ENCODE measurements around the gene CCNY.

The CCNY gene

DNA sequence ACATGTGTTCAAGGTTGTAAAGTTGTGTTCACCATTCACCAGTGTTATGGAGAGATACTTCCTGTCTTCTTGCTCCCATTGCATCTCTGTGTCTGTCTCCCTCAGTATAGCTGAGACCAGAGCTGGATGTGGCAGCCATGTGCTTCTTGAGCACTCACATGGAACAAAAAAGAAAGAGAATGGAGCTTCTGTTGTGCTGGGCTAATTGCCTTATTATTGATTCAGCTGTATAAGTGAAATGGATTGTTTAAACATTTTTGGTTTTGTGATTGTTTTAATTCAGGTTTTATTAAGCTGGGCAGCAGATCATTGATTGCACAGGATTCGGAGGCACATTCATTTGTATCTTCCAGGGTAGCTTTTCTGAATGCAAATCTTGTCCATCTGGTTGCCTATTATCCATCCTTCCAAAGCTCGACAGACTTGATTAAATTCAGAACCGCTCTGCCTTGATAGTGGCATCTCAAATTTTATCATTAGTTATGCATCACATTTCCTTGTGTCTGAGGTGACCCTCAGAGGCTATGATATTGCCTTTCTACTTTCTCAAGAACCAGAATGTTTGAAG, 119.9 kb downstream of the CCNY start:
- TF ChIP-seq POLR2A (IDR thresholded peaks at IDR 0.05; ENCODE audit: low read depth, low read length): no peak
- DNase-seq (ENCODE audit: insufficient read length, low spot score) (no peak), FAIRE-seq (no peak)

DNA sequence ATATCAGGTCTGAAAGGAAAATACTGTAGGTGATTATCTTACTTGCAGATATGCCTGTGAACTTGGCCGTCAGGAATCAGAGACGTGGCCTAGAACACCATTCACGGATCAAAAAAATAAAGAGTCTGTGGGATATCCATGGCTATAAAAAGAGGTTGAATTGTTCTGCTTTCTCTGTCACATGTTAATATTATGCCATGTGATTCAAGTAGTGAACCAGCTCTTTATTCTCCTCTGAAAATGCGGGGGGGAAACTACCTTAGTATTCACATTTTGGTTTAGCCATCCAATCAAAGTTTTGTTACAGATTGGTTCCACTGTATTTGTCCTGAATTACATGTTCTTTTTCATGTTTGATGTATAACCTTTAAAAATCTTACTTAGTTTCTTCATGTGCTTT, 120.5 kb downstream of the CCNY start:
- no peak for DNase-seq (ENCODE audit: insufficient read length, low spot score)
- TF ChIP-seq POLR2A (IDR thresholded peaks at IDR 0.05; ENCODE audit: low read depth, low read length): no peak
- no peak for FAIRE-seq

DNA sequence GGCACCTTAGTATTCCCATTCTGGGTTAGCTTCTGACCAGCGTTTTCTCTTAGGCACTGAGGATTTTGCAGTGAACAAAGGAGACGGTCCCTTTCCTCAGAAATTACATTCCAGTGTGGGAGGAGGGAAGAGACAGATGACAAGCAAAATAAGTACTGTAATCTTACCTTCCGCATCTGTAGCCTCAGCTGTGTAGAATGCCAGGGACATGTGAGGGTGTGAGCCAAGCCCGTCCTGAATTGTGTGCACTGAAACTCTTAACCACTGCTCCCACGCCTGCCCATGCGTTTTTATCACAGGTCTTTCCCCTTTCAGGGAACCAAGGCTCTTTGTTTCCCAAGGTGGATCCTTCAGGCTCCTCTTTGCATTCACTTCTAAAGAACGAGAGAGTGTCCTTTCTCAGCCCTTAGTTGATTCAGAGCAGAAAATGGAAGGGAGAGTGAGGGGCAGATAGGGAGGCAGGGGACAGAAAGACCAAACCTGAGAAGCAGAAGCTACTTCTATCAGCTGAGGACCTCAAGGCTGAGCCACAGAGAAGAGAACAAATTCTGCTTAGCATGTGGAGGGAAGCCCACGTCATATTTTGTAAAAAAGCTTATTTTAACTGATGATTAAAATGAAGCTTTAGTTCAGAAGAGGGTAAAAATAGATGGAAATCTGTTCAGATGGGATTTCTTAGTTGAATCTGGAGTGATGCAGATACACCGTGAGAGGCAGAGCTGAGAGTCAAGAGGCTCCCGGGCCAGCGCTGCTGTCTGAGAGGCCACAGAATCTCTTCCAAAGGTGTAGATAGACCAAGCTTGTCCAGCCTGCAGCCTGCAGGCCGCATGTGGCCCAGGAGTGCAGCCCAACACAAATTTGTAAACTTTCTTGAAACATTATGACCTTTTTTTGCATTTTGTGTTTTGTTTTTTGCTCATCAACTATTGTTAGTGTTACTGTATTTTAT, 122.5 kb downstream of the CCNY start:
- DNase-seq (ENCODE audit: insufficient read length, low spot score): no peak
- no peak for FAIRE-seq
- no peak for TF ChIP-seq POLR2A (IDR thresholded peaks at IDR 0.05; ENCODE audit: low read depth, low read length)

DNA sequence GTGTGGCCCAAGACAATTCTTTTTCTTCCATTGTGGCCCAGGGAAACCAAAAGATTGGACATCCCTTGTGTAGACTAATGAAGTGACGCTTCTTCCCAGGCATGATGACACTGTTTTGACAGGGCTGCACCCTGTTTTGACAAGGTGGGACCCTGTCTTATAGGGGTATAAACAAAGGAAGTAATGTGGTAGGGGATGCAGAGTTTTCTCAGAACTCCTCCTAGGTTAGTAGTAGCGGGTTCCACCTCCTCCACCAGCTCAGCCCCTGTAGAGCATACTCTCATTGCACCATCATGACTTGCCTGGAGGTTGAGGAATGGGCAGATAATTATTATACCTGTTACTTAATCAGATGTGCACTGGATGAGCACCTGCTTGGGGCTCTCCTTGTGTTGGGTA, 123.1 kb downstream of the CCNY start:
- FAIRE-seq (no peak), DNase-seq (ENCODE audit: insufficient read length, low spot score) (no peak)
- no peak for TF ChIP-seq POLR2A (IDR thresholded peaks at IDR 0.05; ENCODE audit: low read depth, low read length)

DNA sequence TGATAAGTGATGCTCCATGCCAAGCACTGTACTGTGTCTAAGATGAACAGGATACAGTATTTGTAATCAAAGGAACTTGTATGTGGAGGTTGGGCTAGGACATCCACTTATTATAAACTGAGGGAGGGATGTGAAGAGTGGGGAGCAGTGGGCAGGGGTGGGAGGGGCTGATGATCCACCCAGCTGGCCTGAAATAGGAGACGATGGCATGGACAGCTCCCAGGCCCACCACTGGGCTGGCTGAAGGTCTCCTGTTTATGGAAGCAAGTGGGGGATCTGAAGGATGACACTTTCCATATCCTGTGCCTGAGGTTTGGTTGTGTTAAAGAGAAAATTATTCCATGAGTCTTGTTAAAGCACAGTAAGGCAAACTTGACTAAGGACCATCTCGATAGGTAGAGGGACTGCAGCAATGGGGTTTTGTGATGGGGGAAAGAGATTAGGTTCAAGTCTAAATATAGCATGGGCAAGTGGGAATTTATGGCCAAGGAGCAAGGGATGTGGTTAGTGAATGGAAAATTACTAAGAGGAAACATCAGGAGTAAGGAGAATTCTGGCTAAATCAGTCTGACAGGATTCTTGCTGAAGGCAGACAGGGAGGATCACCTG, 124.6 kb downstream of the CCNY start:
- TF ChIP-seq POLR2A (IDR thresholded peaks at IDR 0.05; ENCODE audit: low read depth, low read length): no peak
- DNase-seq (ENCODE audit: insufficient read length, low spot score): no peak
- no peak for FAIRE-seq

DNA sequence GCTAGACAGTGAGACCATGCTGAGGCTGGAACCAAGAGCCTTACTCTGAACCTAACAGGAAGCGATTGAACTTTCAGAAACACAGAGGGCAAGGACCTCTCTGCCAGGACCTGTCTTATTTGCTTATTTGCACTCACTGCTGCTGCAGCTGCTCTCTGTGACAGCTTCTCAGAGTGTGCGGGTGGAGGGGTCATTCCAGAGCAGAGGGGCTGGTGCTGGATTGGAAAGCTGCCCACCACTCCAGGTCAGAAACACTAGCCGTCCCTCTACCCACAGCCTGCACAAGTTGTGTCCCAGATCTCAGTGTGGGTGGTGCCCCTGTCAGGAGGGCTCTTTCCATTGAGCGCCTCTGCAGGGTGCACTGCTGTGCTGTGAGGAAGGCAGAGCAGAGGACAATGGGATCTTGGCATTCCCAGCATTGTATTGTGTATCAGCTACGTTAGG, 126.2 kb downstream of the CCNY start:
- no peak for DNase-seq (ENCODE audit: insufficient read length, low spot score)
- no peak for FAIRE-seq
- no peak for TF ChIP-seq POLR2A (IDR thresholded peaks at IDR 0.05; ENCODE audit: low read depth, low read length)

DNA sequence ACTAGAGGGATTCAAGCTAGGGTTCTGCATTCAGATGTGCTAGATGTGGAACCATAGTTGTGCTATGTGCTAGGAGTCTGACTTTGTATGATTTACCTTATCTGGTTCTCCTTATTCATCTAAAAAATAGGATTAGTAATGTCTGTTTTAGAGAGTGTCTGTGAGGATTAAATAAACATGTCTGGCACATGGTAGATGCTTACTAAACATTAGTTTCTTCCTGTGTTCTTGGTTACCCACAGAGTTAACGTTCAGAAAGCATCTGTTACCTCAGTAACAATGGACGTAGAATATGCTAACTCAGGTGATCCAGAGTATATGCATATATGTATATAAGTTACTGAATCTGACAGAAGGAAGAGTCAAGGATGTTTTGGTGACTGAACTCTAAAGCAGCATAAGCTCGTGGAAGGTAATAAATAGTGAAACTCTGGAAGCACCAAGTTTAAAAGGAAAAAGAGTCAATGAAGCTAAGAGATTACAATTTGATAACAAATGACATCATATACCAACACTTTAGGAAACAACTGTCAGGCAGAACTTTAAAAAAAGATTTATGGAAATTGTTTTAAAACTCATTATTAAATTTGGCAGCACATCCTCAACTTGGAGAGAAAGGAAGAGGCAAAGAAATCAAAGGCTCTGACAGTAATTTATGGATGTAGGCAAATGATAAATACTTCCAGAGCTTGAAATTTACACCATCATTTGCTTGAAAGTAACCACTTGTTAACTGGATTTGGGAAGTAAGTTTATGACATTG, 127.0 kb downstream of the CCNY start:
- no peak for FAIRE-seq
- TF ChIP-seq POLR2A (IDR thresholded peaks at IDR 0.05; ENCODE audit: low read depth, low read length): no peak
- DNase-seq (ENCODE audit: insufficient read length, low spot score): no peak

DNA sequence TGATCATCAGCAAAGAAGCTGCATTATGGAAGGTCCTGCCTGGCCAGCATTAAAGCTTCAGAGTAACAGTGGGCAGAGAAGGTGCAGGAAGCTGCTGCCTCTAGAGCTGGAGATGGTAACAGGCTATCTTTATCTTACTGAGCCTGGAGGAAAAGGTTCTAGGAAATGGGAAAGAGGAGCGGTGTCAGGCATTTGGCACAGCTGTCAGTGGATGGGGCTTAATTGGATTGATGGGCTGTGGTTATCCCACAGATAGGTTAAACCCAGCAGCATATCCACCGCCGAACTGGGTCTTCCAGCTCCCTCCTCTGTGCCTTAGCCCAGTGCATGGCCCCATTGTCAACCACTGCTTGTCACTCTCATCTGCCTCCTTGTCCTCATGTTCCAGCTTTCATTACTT, 127.6 kb downstream of the CCNY start:
- no peak for FAIRE-seq
- TF ChIP-seq POLR2A (IDR thresholded peaks at IDR 0.05; ENCODE audit: low read depth, low read length): no peak
- no peak for DNase-seq (ENCODE audit: insufficient read length, low spot score)

DNA sequence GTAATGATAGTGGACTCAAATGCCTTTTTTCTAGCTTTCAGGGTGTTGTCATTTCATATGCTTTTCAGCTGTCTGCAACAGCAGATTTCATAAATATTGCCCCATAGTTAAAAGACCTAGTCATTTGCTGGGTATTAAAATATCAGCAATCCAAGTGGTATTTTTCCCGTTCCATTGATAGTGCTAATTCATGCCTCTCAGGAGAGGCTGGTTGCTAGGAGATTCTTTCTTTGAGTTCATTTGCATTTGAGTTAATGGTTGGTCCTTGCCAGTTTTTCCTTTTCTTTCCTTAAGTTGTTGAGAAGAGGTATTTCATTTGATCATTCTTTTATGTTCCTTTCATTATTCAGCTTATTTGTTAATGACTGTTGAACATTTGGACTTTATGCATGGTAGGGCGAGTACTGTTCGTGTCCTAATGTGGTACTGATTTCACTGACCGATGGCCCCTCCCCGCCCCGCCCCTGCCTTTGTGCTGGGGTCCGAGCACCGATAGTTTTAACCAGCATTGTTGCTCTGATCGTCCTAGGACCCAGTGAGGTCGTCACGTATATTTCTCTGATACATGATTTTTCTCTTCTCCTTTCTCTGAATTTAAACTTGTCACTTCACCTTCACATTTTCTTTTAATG, 128.6 kb downstream of the CCNY start:
- no peak for TF ChIP-seq POLR2A (IDR thresholded peaks at IDR 0.05; ENCODE audit: low read depth, low read length)
- FAIRE-seq (no peak), DNase-seq (ENCODE audit: insufficient read length, low spot score) (no peak)

DNA sequence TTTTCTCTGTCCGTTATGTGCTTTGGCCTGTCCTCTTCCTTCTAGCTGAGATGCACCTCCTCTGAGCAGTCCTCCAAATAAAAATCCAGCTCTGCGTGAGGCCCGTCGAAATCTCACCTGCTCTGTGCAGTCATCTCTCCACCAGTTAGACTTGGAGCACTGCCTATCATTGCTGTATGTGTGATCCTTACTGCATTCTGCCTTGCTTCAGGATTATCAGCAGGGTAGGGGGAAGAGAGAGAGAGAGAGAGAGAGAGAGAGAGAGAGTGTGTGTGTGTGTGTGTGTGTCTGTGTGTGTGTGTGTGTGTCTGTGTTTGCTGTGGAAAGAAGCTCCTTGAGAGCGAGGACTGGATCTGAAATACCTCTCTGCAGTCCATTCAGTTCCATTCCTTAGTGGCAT, 129.4 kb downstream of the CCNY start:
- no peak for FAIRE-seq

DNA sequence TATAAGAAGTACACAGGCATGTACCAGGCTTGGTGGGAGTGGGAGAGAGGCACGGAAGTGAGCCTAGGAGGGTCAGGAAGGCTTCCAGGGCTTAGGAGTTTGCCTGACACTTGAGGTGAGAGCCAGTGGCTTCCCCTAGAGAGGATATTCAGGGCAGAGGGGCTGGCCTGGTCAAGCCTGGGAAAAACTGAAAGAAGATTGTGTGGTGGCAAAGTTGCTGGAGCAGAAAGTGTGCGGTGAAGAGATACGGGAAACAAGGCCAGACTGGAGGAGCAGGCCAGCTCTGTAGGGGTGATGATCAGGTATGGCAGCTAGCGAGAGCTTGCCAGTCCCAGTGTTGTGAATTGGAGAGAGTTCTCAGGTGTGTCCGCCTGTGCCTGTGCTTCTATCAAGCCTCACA, 129.9 kb downstream of the CCNY start:
- FAIRE-seq (no peak), DNase-seq (ENCODE audit: insufficient read length, low spot score) (no peak)
- TF ChIP-seq POLR2A (IDR thresholded peaks at IDR 0.05; ENCODE audit: low read depth, low read length): no peak

More for the DNA sequence above, 129.4 kb downstream of the CCNY start:
- no peak for TF ChIP-seq POLR2A (IDR thresholded peaks at IDR 0.05; ENCODE audit: low read depth, low read length)
- no peak for DNase-seq (ENCODE audit: insufficient read length, low spot score)

DNA sequence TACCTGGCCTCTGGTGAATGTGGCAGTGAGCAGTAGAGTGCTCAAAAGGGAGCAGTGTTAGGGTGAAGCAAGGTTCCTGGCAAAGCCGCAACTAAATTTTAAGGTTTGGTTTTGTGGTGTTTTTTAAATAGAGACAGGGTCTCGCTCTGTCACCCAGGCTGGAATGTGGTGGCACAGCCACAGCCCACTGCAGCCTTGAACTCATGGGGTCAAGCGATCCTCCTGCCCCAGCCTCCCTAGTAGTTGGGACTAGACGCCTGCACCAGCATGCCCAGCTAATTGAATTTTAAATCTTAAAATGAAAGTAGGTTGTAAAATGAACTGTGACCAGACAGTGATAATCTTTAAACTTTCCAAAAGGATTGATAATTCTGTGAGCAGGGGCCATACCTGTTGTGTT, 130.4 kb downstream of the CCNY start:
- FAIRE-seq (no peak), DNase-seq (ENCODE audit: insufficient read length, low spot score) (no peak)
- TF ChIP-seq POLR2A (IDR thresholded peaks at IDR 0.05; ENCODE audit: low read depth, low read length): no peak

DNA sequence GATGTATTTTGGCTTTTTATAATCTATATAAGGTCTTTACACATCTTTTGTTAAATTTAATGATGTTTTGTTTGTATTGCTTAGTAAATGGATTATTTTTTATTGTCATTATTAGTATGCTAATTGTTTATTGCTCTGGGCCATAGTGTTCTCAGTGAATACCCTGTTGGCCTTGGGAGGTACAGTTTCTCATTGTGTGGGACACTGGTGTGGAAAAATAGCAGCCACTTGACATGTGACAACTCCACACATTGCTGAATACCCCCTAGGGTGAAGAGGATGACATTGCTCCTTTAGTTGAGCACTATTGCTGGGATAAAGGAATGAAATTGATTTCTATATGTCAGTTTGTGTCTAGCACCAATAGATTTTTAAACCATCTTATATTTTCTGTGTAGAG, 130.9 kb downstream of the CCNY start:
- TF ChIP-seq POLR2A (IDR thresholded peaks at IDR 0.05; ENCODE audit: low read depth, low read length): no peak
- DNase-seq (ENCODE audit: insufficient read length, low spot score) (no peak), FAIRE-seq (no peak)

All from H54 (cell line).